HG03460 (cell line): ENCODE measurements around the gene CACNG8.

ENCODE experiments used
- ATAC-seq: cut with Tn5 transposase; IDR thresholded peaks from one replicate; pipeline ENCODE4 v1.9.1; 2021; ENCODE audit not compliant: unreplicated experiment

CACNG8 gene

GRCh38 chr19:53961523-53962356 lies 997 bp upstream of the CACNG8 start:
- no peak for ATAC-seq

DNA sequence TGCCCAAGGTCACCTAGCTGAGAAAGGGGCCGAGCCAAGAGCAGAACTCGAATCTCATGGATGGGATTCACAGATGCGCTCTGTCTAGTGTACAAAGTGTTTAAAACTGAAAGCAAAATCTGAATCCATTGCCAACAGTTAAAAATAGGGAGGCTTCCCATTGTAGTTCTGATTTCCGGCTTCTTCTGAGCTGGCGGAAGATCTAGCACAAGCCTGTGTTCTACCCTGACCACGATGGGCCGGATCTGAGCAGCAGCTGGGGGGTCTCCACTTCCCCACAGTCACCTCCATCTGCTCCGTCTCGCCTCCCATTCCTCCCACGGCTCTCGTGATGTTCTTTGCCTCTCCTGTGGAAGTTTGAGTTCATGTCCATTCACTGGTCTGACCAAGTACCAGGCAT lies 2.4 kb downstream of the CACNG8 start:
- ATAC-seq, result no peak

DNA sequence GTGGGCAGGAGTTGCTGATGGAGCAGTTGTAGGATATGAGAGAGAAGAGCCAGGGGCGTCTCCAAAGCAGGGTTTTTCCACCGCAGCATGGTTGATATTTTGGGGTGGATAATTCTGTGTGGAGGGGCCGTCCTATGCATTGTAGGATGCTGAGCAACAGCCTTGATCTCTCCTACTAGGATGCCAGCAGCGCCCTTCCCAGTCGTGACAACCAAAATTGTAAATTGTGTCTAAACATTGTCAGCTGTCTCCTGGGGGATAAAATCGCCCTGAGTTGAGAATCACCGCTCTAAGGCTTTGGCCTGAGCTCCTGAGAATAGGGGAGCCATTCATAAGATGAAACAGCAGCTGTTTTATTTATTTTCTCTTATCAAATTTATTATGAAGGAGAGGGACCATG lies 4.2 kb downstream of the CACNG8 start:
- no peak for ATAC-seq

DNA sequence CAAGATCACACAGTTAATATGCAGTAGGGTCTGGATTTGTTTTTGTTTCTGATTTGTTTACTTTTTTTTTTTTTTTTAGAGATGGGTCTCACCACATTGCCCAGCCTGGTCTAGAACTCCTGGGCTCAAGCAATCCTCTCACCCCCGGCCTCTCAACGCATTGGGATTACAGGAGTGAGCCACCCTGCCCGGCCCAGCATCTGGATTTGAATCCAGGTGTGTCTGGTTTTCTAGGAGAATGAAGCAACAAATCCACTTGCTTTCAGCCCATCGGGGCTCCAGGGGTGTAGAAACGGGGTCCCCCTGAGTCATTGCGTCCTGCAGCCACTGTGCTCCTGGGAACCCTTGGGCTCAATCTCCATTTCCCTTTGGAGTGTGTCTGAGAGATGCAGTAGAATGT lies 6.6 kb downstream of the CACNG8 start:
- no peak for ATAC-seq

GRCh38 chr19:53971673-53972072 lies 8.9 kb downstream of the CACNG8 start:
- no peak for ATAC-seq

DNA sequence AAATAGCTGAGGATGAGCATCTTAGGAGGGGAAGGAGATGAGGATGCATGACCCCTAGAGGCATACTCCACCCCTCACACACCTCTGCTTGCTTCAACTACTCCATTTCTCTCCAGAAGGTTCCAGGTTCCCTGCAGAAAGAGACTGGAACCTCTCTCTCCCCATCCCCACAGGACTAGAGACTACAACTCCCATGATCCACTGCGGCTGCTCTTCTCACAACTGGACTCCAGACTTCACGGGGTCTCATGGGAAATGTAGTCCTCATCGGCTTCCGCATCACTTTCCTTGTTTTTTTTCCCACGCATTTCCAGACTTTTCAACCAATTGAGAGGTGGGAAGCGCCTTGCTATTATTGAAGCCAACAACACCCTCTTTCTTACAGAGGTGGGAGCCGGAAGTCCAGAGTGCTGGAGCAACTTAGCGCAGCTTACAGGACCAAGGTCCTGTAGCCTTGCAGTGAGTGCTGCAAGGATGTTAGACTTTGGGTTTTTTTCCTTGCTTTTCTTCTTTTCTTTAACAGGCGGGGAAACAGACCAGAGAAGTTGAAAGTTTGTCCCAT lies 14.8 kb downstream of the CACNG8 start:
- no peak for ATAC-seq

- no peak for ATAC-seq
Observed at GRCh38 chr19:53977991-53978731, 15.4 kb downstream of the CACNG8 start.

DNA sequence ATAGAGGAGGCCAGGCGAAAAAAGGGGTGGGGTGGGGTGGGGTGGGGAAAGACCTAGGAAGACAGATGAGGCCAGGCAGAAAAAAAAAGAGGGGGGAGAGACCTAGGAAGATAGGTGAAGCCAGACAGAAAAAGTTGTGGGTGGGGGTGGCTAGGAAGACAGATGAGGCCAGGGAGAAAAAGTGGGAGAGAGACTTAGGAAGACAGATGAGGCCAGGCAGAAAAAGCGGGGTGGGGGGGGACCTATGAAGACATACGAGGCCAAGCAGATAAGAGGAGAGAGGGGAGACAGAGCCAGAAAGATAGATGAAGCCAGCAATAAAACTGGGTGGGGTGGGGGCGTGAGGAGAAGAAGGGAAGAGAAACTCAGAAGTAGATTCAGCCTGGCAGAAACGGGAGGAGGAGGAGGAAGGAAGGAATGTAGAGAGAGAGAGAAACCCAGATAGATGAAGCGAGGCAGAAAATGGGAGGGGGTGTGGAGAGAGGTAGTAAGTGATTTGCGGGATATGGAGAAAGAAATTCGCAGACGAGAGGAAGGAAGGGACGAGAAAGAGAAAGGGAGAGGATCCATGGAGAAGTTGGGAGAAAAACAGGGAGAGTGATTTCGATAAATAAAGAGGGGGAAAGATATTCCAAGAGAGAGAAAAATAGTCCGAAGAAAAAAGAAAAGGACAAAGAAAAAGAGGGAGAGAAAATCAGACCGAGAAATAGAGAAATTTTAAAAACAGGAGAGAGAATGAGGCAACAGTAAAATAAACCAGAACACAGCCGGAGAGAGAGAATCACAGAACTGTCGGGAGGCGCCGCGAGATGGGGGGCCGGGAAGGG lies 16.5 kb downstream of the CACNG8 start:
- no peak for ATAC-seq

DNA sequence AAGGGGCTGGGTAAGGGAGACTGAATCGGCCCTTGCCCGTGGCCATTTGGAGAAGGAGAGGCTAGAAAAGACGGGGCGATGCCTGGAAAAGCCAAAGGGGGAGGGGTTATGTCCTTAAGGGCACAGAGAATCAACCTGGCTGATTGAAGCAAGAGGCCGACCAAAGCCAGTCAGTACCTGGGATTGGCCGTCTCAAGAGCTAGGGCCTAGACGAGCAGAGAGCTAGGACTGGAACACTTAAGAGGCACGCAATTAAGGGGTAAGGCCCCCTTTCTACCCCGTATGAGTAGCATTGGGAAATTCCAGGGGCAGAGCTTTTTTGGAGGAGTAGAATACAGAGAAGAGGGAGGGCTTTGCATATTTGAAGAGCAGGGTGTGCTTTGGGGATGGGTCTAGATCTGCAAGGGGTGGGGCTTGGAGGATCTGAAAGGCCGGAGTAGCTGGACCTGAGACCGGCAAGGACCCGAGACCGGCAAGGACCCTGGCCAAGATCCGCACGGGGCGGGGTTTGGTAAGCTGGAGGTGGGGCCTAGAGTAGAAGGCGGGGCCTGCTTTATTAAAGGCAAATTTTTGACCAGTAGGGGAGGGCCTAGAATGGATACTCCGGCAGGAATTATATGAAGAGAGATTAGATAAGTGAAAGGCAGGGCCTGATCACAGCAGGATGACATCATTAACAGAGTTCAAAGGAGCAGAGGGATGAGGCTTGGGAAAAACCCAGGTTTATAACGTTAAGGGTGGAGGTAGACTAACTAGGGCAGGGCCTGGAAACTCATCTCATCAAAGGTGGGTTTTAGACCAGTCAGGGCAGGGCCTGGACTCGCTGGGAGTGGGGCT lies 18.0 kb downstream of the CACNG8 start:
- no peak for ATAC-seq

GRCh38 chr19:53981376-53981951 lies 18.7 kb downstream of the CACNG8 start:
- ATAC-seq, result no peak

GRCh38 chr19:53982001-53982451 lies 19.3 kb downstream of the CACNG8 start:
- ATAC-seq, result no peak

GRCh38 chr19:53982611-53983010 lies 19.9 kb downstream of the CACNG8 start:
- no peak for ATAC-seq

DNA sequence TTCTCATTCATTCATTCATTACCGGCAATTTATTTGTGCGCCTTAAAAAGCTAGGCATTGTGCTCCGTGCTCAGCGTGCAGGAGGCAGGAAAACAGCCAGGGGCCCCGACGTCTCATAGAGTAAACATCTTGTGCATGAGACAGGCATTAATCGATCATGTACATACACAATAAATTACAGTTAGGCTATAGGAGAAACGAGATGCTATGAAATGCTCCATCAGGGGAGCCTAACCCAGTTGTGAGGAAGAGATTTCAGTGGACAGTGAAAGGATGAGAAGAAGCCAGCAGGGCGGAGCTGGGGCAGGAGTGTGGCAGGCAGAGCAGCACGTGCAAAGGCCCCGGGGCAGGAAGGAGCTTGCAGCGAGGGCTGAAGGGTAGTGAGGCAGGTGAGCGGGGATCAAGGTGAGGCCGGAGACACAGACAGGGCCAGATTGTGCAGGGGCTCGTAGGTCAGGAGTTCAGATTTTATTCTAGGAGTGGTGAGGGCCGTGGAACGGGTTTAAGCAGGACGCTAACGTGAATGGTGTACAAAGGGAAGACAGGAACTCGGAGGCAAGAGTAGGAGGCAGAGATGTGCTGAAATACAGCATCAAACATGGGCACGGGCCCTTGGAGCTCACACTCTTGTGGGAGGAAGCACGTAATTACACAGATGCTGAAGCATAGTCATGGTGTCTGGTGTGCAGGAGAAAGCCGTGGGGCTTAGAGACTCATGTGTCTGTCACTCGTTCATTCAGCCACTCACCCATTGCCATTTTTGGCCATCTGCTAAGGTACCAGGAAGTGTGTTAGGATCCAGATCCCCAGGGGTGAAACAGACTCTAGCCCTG lies 20.9 kb downstream of the CACNG8 start:
- ATAC-seq, result no peak

- no peak for ATAC-seq
Observed at GRCh38 chr19:53985863-53986262, 23.1 kb downstream of the CACNG8 start.

GRCh38 chr19:53988981-53989380 lies 26.2 kb downstream of the CACNG8 start:
- ATAC-seq, result no peak

DNA sequence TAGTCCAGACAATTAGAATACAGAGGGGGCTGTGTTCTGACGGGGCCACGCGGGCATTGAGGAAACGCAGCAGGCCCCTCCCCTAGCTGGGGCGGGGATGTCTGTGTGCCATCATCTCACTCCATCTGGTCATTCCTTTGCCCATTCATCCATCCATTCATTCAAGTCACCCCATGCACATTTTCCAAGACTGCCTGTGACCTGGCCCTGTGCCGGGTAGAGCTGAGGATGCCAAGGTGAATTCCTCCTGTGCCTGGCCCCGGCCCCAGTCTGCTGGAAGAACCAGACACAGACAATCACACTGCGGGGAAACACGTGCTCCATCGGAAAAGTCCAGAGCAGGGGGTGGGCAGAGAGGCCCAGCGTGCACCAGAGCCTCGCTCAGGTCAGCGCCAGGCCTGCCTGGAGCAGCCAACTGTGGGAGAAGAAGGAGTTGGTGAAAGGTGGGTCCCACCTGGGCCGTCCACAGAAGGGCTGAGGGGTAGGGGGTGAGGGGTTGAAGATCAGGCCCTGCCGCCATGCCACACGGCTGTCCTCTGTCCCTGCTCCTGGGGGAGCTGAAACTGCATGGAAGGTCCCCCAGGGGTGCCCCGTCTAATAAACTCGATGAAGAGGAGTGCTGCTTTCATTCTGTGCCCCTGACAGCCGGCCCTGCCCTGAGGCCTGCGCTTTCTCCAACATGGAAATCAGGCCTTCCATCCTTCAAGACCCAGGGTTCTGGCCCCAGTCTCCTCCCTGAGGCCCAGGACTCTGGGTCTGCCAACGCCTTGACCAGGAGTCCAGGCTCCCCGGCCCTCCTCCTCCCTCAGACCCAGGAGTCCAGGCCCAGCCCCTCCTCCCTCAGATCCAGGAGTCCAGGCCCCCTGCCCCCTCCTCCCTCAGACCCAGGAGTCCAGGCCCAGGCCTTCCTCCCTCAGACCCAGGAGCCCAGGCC lies 27.1 kb downstream of the CACNG8 start:
- no peak for ATAC-seq

DNA sequence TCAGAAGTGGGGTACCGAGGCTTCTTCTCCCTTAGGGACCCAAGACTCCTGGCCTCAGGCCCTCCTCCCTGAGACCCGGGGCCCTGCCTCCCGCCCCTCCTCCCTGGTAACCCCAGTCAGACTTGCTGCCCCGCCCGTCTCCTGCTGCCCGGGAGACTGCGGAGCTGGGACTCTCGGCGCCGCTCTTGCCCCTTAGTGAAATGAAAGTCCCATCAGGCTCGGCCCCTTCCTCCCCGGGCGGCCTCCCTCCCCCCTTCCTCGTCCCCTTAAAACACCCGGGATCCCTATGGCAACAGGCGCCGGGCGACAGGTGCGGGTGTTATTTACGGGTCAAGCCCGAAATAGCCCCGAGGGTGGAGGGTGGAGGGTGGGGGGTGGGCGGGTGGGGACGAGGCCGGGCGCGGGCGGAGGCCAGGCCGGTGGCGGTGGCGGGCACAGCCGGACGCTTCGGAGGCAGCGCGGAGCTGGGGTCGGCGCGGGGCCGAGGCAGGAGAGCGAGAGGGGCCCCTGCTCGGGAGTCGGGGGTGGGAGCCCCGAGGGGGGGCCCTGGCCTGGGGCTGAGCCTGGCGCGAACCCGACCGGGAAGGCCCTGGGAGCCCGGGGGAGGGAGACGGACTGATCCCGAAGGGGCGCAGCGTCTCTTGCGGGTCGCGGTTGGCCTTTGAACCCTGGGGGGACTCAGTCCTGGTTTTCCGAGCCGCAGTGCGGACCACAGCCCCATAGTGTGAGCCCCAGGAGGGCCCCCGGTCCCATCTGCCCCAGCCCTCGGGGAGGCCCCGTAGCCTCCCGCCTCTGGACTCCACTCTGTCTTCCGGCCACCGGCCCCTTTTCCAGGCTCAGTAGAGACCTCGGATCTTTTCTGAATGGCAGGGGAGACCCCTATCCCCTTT lies 28.7 kb downstream of the CACNG8 start, which contains the start of gene CACNG6:
Gene CACNG6, plus strand, starts transcription at position 414 of the 890 bp plus-strand sequence. CDS start 1,241 bp downstream, outside the sequence.
- ATAC-seq, result no peak
